IMR-90 (cell line): ENCODE measurements around the gene CPLX4. TPM values are rescaled to one million over a fixed set of nuclear protein-coding genes. Genes with fewer than 3 reads are reported as not detected.

ENCODE experiments used
- ATAC-seq: fragments of 200-7000 bp; cut with Tn5 transposase; 2 replicates; pipeline ENCODE4 v1.9.1; 2020; ENCODE audit warnings: low read depth, mild to moderate bottlenecking, moderate library complexity
- BruUV-seq: library from RNA; stranded (reverse); fragments of 400-500 nt; replicated peaks from 2 replicates; lab custom pipeline; 2021; lab: Mats Ljungman, UMichigan
- CTCF ChIA-PET: fragments of 300-600 bp; formaldehyde crosslinking; extraction: SDS; loops from one replicate; lab custom pipeline; 2021; ENCODE audit warnings: antibody characterized with exemption; lab: Yijun Ruan, JAX
- POLR2A ChIA-PET: fragments of 300-600 bp; sonication (Branson Sonifier 250); formaldehyde crosslinking; loops from one replicate; lab custom pipeline; 2022; ENCODE audit warnings: antibody characterized with exemption; ENCODE audit not compliant: unreplicated experiment; lab: Charles Lee
- DNase-seq: peaks from one replicate; pipeline ENCODE4 v3.0.0; 2013
- H2AFZ ChIP-seq: replicated peaks from 2 replicates; pipeline ENCODE3; 2013; ENCODE audit warnings: low read length, mild to moderate bottlenecking; ENCODE audit not compliant: poor library complexity
- H2AK5ac ChIP-seq: 2 replicates; pipeline ENCODE4 v1.6.1; 2013; ENCODE audit warnings: low read depth, low read length, inconsistent platforms
- H2AK9ac ChIP-seq: replicated peaks from 2 replicates; pipeline ENCODE3; 2013; ENCODE audit warnings: mild to moderate bottlenecking, low read depth, low read length, moderate library complexity; ENCODE audit not compliant: poor library complexity
- H2BK120ac ChIP-seq: 2 replicates; pipeline ENCODE4 v1.6.1; 2013; ENCODE audit warnings: low read depth, low read length, inconsistent platforms
- H2BK15ac ChIP-seq: 3 replicates; pipeline ENCODE4 v1.6.1; 2013; ENCODE audit warnings: low read depth, low read length, inconsistent platforms
- H2BK20ac ChIP-seq: 2 replicates; pipeline ENCODE4 v1.6.1; 2013; ENCODE audit warnings: low read depth, mild to moderate bottlenecking, inconsistent platforms, low read length, moderate library complexity
- H2BK5ac ChIP-seq: 2 replicates; pipeline ENCODE4 v1.6.1; 2013; ENCODE audit warnings: mild to moderate bottlenecking, low read depth, low read length, inconsistent platforms; ENCODE audit not compliant: poor library complexity, severe bottlenecking
- H3K14ac ChIP-seq: replicated peaks from 2 replicates; pipeline ENCODE4 v1.6.1; 2013; ENCODE audit warnings: low read depth, low read length, inconsistent platforms
- H3K18ac ChIP-seq: 2 replicates; pipeline ENCODE4 v1.6.1; 2013; ENCODE audit warnings: low read depth, low read length, control low read depth
- H3K23ac ChIP-seq: 2 replicates; pipeline ENCODE4 v1.6.1; 2013; ENCODE audit warnings: low read depth, low read length, inconsistent platforms
- H3K27ac ChIP-seq: 2 replicates; pipeline ENCODE4 v1.5.1; 2013; ENCODE audit warnings: mild to moderate bottlenecking, control low read depth, low read length; ENCODE audit not compliant: insufficient read depth
- H3K27me3 ChIP-seq: 2 replicates; pipeline ENCODE4 v1.6.1; 2013; ENCODE audit warnings: low read length; ENCODE audit not compliant: control insufficient read depth, insufficient read depth
- H3K36me3 ChIP-seq: 2 replicates; pipeline ENCODE4 v1.6.1; 2013; ENCODE audit warnings: low read length, mixed read lengths; ENCODE audit not compliant: control insufficient read depth, insufficient read depth
- H3K4ac ChIP-seq: 2 replicates; pipeline ENCODE4 v1.6.1; 2013; ENCODE audit warnings: low read depth, low read length, inconsistent platforms
- H3K4me1 ChIP-seq: 2 replicates; pipeline ENCODE4 v1.6.1; 2013; ENCODE audit warnings: low read length, mixed read lengths; ENCODE audit not compliant: control insufficient read depth, insufficient read depth
- H3K4me2 ChIP-seq: 2 replicates; pipeline ENCODE4 v1.6.1; 2013; ENCODE audit warnings: low read depth, mild to moderate bottlenecking, control low read depth, low read length, moderate library complexity
- H3K4me3 ChIP-seq: 2 replicates; pipeline ENCODE4 v1.5.1; 2013; ENCODE audit warnings: low read depth, mild to moderate bottlenecking, control low read depth, low read length, moderate library complexity; ENCODE audit not compliant: insufficient read depth
- H3K56ac ChIP-seq: 2 replicates; pipeline ENCODE4 v1.6.1; 2013; ENCODE audit warnings: low read length, inconsistent platforms; ENCODE audit not compliant: insufficient read depth; ENCODE audit errors: extremely low read depth
- H3K79me1 ChIP-seq, 2 experiments: 2 replicates each; pipeline ENCODE4 v1.6.1; 2013; ENCODE audit warnings: low read length in 2 of 2, inconsistent platforms in 1 of 2, low read depth in 1 of 2
- H3K9ac ChIP-seq: 2 replicates; pipeline ENCODE4 v1.6.1; 2013; ENCODE audit warnings: low read depth, low read length, control low read depth
- H3K9me1 ChIP-seq: 2 replicates; pipeline ENCODE4 v1.6.1; 2013; ENCODE audit warnings: low read length, inconsistent platforms; ENCODE audit not compliant: insufficient read depth
- H3K9me3 ChIP-seq: 2 replicates; pipeline ENCODE4 v1.6.1; 2013; ENCODE audit warnings: low read length; ENCODE audit not compliant: control insufficient read depth, insufficient read depth
- H4K20me1 ChIP-seq: 2 replicates; pipeline ENCODE4 v1.6.1; 2013; ENCODE audit warnings: low read length, inconsistent platforms; ENCODE audit not compliant: insufficient read depth
- H4K5ac ChIP-seq: 2 replicates; pipeline ENCODE4 v1.6.1; 2013; ENCODE audit warnings: mild to moderate bottlenecking, low read depth, low read length, control low read depth
- H4K8ac ChIP-seq, 2 experiments: 2 replicates each; pipeline ENCODE4 v1.6.1; 2013; ENCODE audit warnings: low read depth in 2 of 2, low read length in 2 of 2, control low read depth in 1 of 2, inconsistent platforms in 1 of 2
- H4K91ac ChIP-seq: 2 replicates; pipeline ENCODE4 v1.6.1; 2013; ENCODE audit warnings: low read depth, low read length, inconsistent platforms; ENCODE audit not compliant: insufficient read depth
- CTCF ChIP-seq: conservative IDR thresholded peaks from 2 replicates; pipeline ENCODE4 v1.5.1; 2012; ENCODE audit warnings: mild to moderate bottlenecking, low read depth, low read length, improper control_type of control experiment
- ELK1 ChIP-seq: fragments of 150-350 bp; IDR thresholded peaks from 2 replicates; pipeline ENCODE4 v1.6.1; 2016; ENCODE audit warnings: low read depth, mild to moderate bottlenecking, low read length, moderate library complexity, borderline replicate concordance
- RAD21 ChIP-seq: IDR thresholded peaks from 2 replicates; pipeline ENCODE4 v1.6.1; 2012; ENCODE audit warnings: low read length, improper control_type of control experiment
- WGBS, 2 experiments: methylation state at CpG; one replicate each; pipeline versions ENCODE4 v1.1.5 to v1.1.7; 2013; ENCODE audit warnings: missing lambda C conversion rate in 2 of 2; ENCODE audit not compliant: insufficient read length in 1 of 2; ENCODE audit errors: extremely low coverage in 2 of 2; 5-methylcytosine and 5-hydroxymethylcytosine counted together
- dilution Hi-C: fragments of 300-500 bp; cut with HindIII; formaldehyde crosslinking; loops from one replicate; pipeline ENCODE4 v1.14.3; 2018; ENCODE audit warnings: low sequenced_read_pairs; ENCODE audit not compliant: unreplicated experiment
- in situ Hi-C: fragments of 300-500 bp; cut with MboI; formaldehyde crosslinking; loops from 3 replicates; pipeline ENCODE4 v1.14.3; 2019; ENCODE audit warnings: low sequenced_read_pairs, inconsistent platforms, mixed read lengths
- intact Hi-C: fragments of 100-400 bp; cut with micrococcal nuclease; formaldehyde crosslinking; loops from 2 replicates; pipeline ENCODE4 v1.10.0; 2022
- polyA plus RNA-seq, 3 experiments: library from polyadenylated mRNA; depleted of rRNA; stranded (reverse); fragments of >200 nt; gene quantifications; 2 replicates each; pipeline ENCODE4 v1.2.3, GENCODE V29; 2012; ENCODE audit warnings: low replicate concordance in 1 of 3
- total RNA-seq: library from RNA; depleted of rRNA; stranded (reverse); fragments of >200 nt; gene quantifications from 2 replicates; pipeline ENCODE4 v1.2.3, GENCODE V29; 2012

Gene CPLX4
- total and polyA plus RNA-seq, 2 of the 4 experiments (the other 2 are of a cell fraction), result not detected

- Histone ChIP-seq H3K4me1 (no peaks in the 10 kb centered on the region), H4K91ac (no peak overlapping the region), H3K27ac (no peak overlapping the region), H2BK15ac (no peak overlapping the region), H3K27me3 (peaks cover 69% of the 10 kb centered on the region), H3K23ac (no peak overlapping the region), H3K9me1 (no peaks in the 10 kb centered on the region), H3K4me3 (no peak overlapping the region), H3K9me3 (peaks cover 15% of the 10 kb centered on the region; the same call in 1 of the 2 replicates), H4K8ac (no peak overlapping the region), H3K18ac (no peak overlapping the region), H2BK120ac (no peak overlapping the region), H2BK5ac (no peak overlapping the region), H2AFZ (peak overlapping the region; percentile 2), H4K5ac (no peak overlapping the region), H2AK9ac (no peak overlapping the region), H4K20me1 (no peaks in the 10 kb centered on the region; the same call in 1 of the 2 replicates), H3K36me3 (no peaks in the 10 kb centered on the region), H3K4ac (no peak overlapping the region), H2AK5ac (no peak overlapping the region), H2BK20ac (no peak overlapping the region), H3K4me2 (no peak overlapping the region), H3K14ac (no peak overlapping the region), H3K79me1 (no peaks in the 10 kb centered on the region), H3K9ac (no peak overlapping the region), H3K56ac (no peak overlapping the region)
- in situ Hi-C loops, result no loop called here
- BruUV-seq, result no TSS peak
- WGBS, 2 experiments, result 6% methylated on average over 13 of the region's 41 CpGs; no CpG with 5 or more reads in 1 of the 2 experiments
- no peak for ATAC-seq
- CTCF ChIA-PET, result interaction anchor here (1.5 kb wide), 1 partner anchor 16 kb away, joined by 5 read pairs; no protein-coding TSS in a partner anchor
- POLR2A ChIA-PET, result no interaction called here
- dilution Hi-C loops, result no loop called here
- DNase-seq, result no peak
- intact Hi-C loops, result no loop called here
- TF ChIP-seq CTCF, result no peak
- no peak for TF ChIP-seq ELK1
- TF ChIP-seq RAD21, result no peak
These were observed 53.7 kb downstream of the CPLX4 start for GRCh38 chr18:59264651-59265245.
